CD4-positive, CD25-positive, alpha-beta regulatory T cell (primary cell): ENCODE measurements around the gene ZFHX3. TPM values are rescaled to one million over a fixed set of nuclear protein-coding genes. Genes with fewer than 3 reads are reported as not detected.

Experiments
- ATAC-seq, 2 donors: fragments of 150-1000 bp; cut with Tn5 transposase; one replicate each; pipeline ENCODE4 v1.10.0; 2021; ENCODE audit warnings: low read depth in 2 of 2, moderate number of reproducible peaks in 2 of 2, moderate library complexity in 1 of 2
- DNase-seq, 3 donors: peaks; one replicate each; pipeline versions ENCODE4 v3.0.0 to v3.0.0-alpha.2; 2012 to 2022; ENCODE audit warnings: mixed read lengths in 1 of 3
- H3K27ac ChIP-seq: one replicate; pipeline ENCODE4 v1.7.0; 2013; ENCODE audit warnings: mild to moderate bottlenecking, low read length; ENCODE audit not compliant: insufficient read depth, poor library complexity, severe bottlenecking
- H3K27me3 ChIP-seq: one replicate; pipeline ENCODE4 v1.7.0; 2013; ENCODE audit warnings: low read length; ENCODE audit not compliant: control insufficient read depth, insufficient read depth
- H3K36me3 ChIP-seq: one replicate; pipeline ENCODE4 v1.7.0; 2013; ENCODE audit warnings: mild to moderate bottlenecking, low read length, moderate library complexity; ENCODE audit not compliant: control insufficient read depth, insufficient read depth
- H3K4me1 ChIP-seq: 2 replicates; pipeline ENCODE4 v1.7.0; 2013; ENCODE audit warnings: mild to moderate bottlenecking, low read length; ENCODE audit not compliant: insufficient read depth, control insufficient read depth, poor library complexity, severe bottlenecking
- H3K4me3 ChIP-seq: one replicate; pipeline ENCODE4 v1.7.0; 2013; ENCODE audit warnings: low read depth, mild to moderate bottlenecking, low read length, moderate library complexity
- H3K9me3 ChIP-seq, 2 experiments: 1 replicate in 1 of 2; 2 replicates in 1 of 2; pipeline ENCODE4 v1.7.0; 2013; ENCODE audit warnings: low read length in 2 of 2, mild to moderate bottlenecking in 1 of 2, moderate library complexity in 1 of 2; ENCODE audit not compliant: control insufficient read depth in 2 of 2
- H3K27ac Mint-ChIP-seq, 3 donors: one replicate each; pipeline ENCODE4 v1.8.0; 2020 to 2022; ENCODE audit warnings: mild to moderate bottlenecking in 3 of 3, mixed read lengths in 3 of 3, moderate library complexity in 2 of 3
- H3K27me3 Mint-ChIP-seq: one replicate; pipeline ENCODE4 v1.8.0; 2022; ENCODE audit warnings: mild to moderate bottlenecking, mixed read lengths
- H3K36me3 Mint-ChIP-seq: one replicate; pipeline ENCODE4 v1.8.0; 2020; ENCODE audit warnings: mixed read lengths
- H3K4me1 Mint-ChIP-seq, 4 donors: one replicate each; pipeline ENCODE4 v1.8.0; 2020 to 2022; ENCODE audit warnings: mixed read lengths in 4 of 4, mild to moderate bottlenecking in 1 of 4
- H3K4me3 Mint-ChIP-seq, 4 donors: one replicate each; pipeline ENCODE4 v1.8.0; 2020 to 2022; ENCODE audit warnings: mild to moderate bottlenecking in 4 of 4, mixed read lengths in 4 of 4, moderate library complexity in 3 of 4
- H3K9me3 Mint-ChIP-seq, 7 donors: one replicate each; pipeline ENCODE4 v1.8.0; 2020 to 2022; ENCODE audit warnings: mixed read lengths in 7 of 7, mild to moderate bottlenecking in 3 of 7, moderate library complexity in 2 of 7
- polyA plus RNA-seq, 4 donors: library from polyadenylated mRNA; unstranded; fragments of 300-500 nt; fragmentation: Illumina TruSeq; gene quantifications; one replicate each; pipeline ENCODE4 v1.2.3, GENCODE V29; 2021
- total RNA-seq: library from RNA; stranded (reverse); gene quantifications from one replicate; pipeline ENCODE4 v1.2.3, GENCODE V29; 2022

ZFHX3 gene
- total and polyA plus RNA-seq, 5 donors from 2014 or later: 0.01 to 0.94 (median 0.03) TPM; not detected in 1

GRCh38 chr16:72841506-72841905, 206.4 kb downstream of the ZFHX3 start:
- Mint-ChIP-seq H3K4me3 (no peak overlapping the region), H3K27me3 (peaks cover 5% of the 10 kb centered on the region), H3K36me3 (no peaks in the 10 kb centered on the region), H3K9me3 (peaks cover 0 to 1% (median 0%) of the 10 kb centered on the region in 7 donors), H3K27ac (no peak overlapping the region), H3K4me1 (peaks cover 0 to 3% (median under 1%) of the 10 kb centered on the region in 4 donors)
- H3K27me3 ChIP-seq: no peaks in the 10 kb centered on the region
- no peaks in the 10 kb centered on the region for H3K36me3 ChIP-seq
- ATAC-seq (no peak), DNase-seq (no peak)
- H3K27ac ChIP-seq: no peak overlapping the region
- no peaks in the 10 kb centered on the region for H3K4me1 ChIP-seq
- H3K9me3 ChIP-seq: no peaks in the 10 kb centered on the region
- no peak overlapping the region for H3K4me3 ChIP-seq

- Mint-ChIP-seq H3K9me3 (no peaks in the 10 kb centered on the region), H3K27ac (no peak overlapping the region), H3K4me1 (peaks cover 0 to 3% (median under 1%) of the 10 kb centered on the region in 4 donors), H3K36me3 (no peaks in the 10 kb centered on the region), H3K4me3 (no peak overlapping the region), H3K27me3 (peaks cover 5% of the 10 kb centered on the region)
- H3K4me3 ChIP-seq: no peak overlapping the region
- H3K27ac ChIP-seq: no peak overlapping the region
- DNase-seq (no peak), ATAC-seq (no peak)
- H3K27me3 ChIP-seq: no peaks in the 10 kb centered on the region
- no peaks in the 10 kb centered on the region for H3K9me3 ChIP-seq
- H3K36me3 ChIP-seq: no peaks in the 10 kb centered on the region
- H3K4me1 ChIP-seq: no peaks in the 10 kb centered on the region
Observed at GRCh38 chr16:72840631-72841381, 207.1 kb downstream of the ZFHX3 start.

- H3K4me1 Mint-ChIP-seq: peaks cover 0 to 1% (median 0%) of the 10 kb centered on the region in 4 donors
- ATAC-seq (no peak), DNase-seq (no peak)
- H3K4me1 ChIP-seq: no peaks in the 10 kb centered on the region
- H3K36me3 Mint-ChIP-seq: no peaks in the 10 kb centered on the region
- H3K27me3 Mint-ChIP-seq: no peaks in the 10 kb centered on the region
- H3K27ac ChIP-seq: no peak overlapping the region
- H3K27ac Mint-ChIP-seq: no peak overlapping the region
- no peak overlapping the region for H3K4me3 Mint-ChIP-seq
- no peaks in the 10 kb centered on the region for H3K27me3 ChIP-seq
- no peaks in the 10 kb centered on the region for H3K9me3 ChIP-seq
- no peaks in the 10 kb centered on the region for H3K36me3 ChIP-seq
- no peaks in the 10 kb centered on the region for H3K9me3 Mint-ChIP-seq
- no peak overlapping the region for H3K4me3 ChIP-seq
Observed at GRCh38 chr16:72838951-72839350, 209.0 kb downstream of the ZFHX3 start.

GRCh38 chr16:72838586-72838910, 209.4 kb downstream of the ZFHX3 start:
- Histone ChIP-seq H3K4me1 (no peaks in the 10 kb centered on the region), H3K4me3 (no peak overlapping the region), H3K27me3 (no peaks in the 10 kb centered on the region), H3K9me3 (no peaks in the 10 kb centered on the region), H3K27ac (no peak overlapping the region), H3K36me3 (no peaks in the 10 kb centered on the region)
- no peaks in the 10 kb centered on the region for H3K4me1 Mint-ChIP-seq
- H3K27me3 Mint-ChIP-seq: no peaks in the 10 kb centered on the region
- no peak for ATAC-seq
- no peak overlapping the region for H3K27ac Mint-ChIP-seq
- DNase-seq: no peak
- H3K4me3 Mint-ChIP-seq: no peak overlapping the region
- H3K36me3 Mint-ChIP-seq: no peaks in the 10 kb centered on the region
- no peaks in the 10 kb centered on the region for H3K9me3 Mint-ChIP-seq

GRCh38 chr16:72837846-72838585, 209.9 kb downstream of the ZFHX3 start:
- no peaks in the 10 kb centered on the region for H3K27me3 Mint-ChIP-seq
- no peak overlapping the region for H3K27ac Mint-ChIP-seq
- H3K4me3 Mint-ChIP-seq: no peak overlapping the region
- no peaks in the 10 kb centered on the region for H3K36me3 Mint-ChIP-seq
- H3K9me3 ChIP-seq: no peaks in the 10 kb centered on the region
- no peaks in the 10 kb centered on the region for H3K27me3 ChIP-seq
- H3K4me1 Mint-ChIP-seq: no peaks in the 10 kb centered on the region
- no peaks in the 10 kb centered on the region for H3K36me3 ChIP-seq
- no peak for DNase-seq
- H3K4me1 ChIP-seq: no peaks in the 10 kb centered on the region
- H3K9me3 Mint-ChIP-seq: no peaks in the 10 kb centered on the region
- no peak overlapping the region for H3K27ac ChIP-seq
- ATAC-seq: no peak
- no peak overlapping the region for H3K4me3 ChIP-seq

- no peak for DNase-seq
- Histone ChIP-seq H3K36me3 (no peaks in the 10 kb centered on the region), H3K27me3 (no peaks in the 10 kb centered on the region), H3K4me1 (no peaks in the 10 kb centered on the region), H3K9me3 (no peaks in the 10 kb centered on the region), H3K4me3 (no peak overlapping the region), H3K27ac (no peak overlapping the region)
- H3K27ac Mint-ChIP-seq: no peak overlapping the region
- no peak for ATAC-seq
- H3K4me3 Mint-ChIP-seq: no peak overlapping the region
- H3K27me3 Mint-ChIP-seq: no peaks in the 10 kb centered on the region
- no peaks in the 10 kb centered on the region for H3K36me3 Mint-ChIP-seq
- no peaks in the 10 kb centered on the region for H3K4me1 Mint-ChIP-seq
- no peaks in the 10 kb centered on the region for H3K9me3 Mint-ChIP-seq
Observed at GRCh38 chr16:72836985-72837384, 210.9 kb downstream of the ZFHX3 start.

- Histone ChIP-seq H3K4me3 (no peak overlapping the region), H3K4me1 (no peaks in the 10 kb centered on the region), H3K9me3 (no peaks in the 10 kb centered on the region), H3K27ac (no peak overlapping the region), H3K27me3 (no peaks in the 10 kb centered on the region), H3K36me3 (no peaks in the 10 kb centered on the region)
- DNase-seq (no peak), ATAC-seq (no peak)
- H3K36me3 Mint-ChIP-seq: no peaks in the 10 kb centered on the region
- no peaks in the 10 kb centered on the region for H3K4me1 Mint-ChIP-seq
- H3K27me3 Mint-ChIP-seq: no peaks in the 10 kb centered on the region
- no peak overlapping the region for H3K4me3 Mint-ChIP-seq
- no peaks in the 10 kb centered on the region for H3K9me3 Mint-ChIP-seq
- H3K27ac Mint-ChIP-seq: no peak overlapping the region
Observed at GRCh38 chr16:72836181-72836580, 211.7 kb downstream of the ZFHX3 start.

GRCh38 chr16:72835086-72835485, 212.8 kb downstream of the ZFHX3 start:
- Histone ChIP-seq H3K27ac (no peak overlapping the region), H3K36me3 (no peaks in the 10 kb centered on the region), H3K4me1 (no peaks in the 10 kb centered on the region), H3K4me3 (no peak overlapping the region), H3K27me3 (no peaks in the 10 kb centered on the region), H3K9me3 (no peaks in the 10 kb centered on the region)
- no peak for ATAC-seq
- H3K36me3 Mint-ChIP-seq: no peaks in the 10 kb centered on the region
- H3K27me3 Mint-ChIP-seq: no peaks in the 10 kb centered on the region
- H3K4me3 Mint-ChIP-seq: no peak overlapping the region
- H3K9me3 Mint-ChIP-seq: no peaks in the 10 kb centered on the region
- no peak for DNase-seq
- peaks cover 0 to 1% (median 0%) of the 10 kb centered on the region in 4 donors for H3K4me1 Mint-ChIP-seq
- no peak overlapping the region for H3K27ac Mint-ChIP-seq
